SIG-M5 treated with dmso at 0.1 percent for 504 hours (cell line): ENCODE measurements around the gene LARP4B.

Experiments used
- DNase-seq: peaks from one replicate; lab custom pipeline; 2025; ENCODE audit not compliant: unreplicated experiment; lab: John Stamatoyannopoulos, UW

The LARP4B gene

DNA sequence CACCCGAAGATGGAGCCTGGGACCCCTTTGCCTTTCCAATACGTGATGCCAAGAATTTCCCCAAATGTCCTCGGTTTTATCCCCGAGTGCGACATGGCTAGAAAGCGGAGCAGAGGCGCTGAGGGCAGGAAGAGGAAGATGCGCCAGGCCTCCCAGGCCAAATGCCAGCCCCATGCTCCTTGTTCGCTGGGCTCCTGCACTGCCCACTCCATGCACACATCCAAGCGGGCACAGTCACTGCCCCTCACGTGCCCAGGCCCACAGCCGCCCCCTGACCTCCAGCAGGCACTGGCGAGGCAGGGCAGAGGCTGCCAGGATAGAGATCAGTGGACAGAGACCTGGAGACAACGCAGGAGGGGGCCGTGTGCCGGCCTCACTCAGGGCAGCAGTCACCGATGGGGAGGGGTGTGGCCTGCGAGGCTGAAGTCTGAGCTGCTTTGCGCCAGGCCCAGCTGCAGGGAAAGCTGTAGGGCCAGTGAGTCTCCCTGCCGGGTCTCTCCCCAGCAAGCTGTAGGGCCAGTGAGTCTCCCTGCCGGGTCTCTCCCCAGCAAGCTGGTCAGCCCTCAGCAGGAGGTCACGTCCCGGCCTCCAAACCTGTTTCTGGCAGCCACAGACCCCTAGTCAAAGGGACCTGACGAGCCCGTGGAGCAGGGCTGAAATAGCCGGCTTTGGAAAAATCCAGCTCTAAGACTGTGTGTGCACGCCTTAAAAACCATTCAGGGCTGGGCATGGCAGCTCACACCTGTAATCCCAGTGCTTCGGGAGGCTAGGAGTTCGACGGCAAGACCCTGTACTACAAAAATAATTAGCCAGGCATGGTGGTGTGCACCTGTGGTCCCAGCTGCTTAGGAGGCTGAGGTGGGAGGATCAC, 141.4 kb downstream of the LARP4B start:
- DNase-seq: no peak

DNA sequence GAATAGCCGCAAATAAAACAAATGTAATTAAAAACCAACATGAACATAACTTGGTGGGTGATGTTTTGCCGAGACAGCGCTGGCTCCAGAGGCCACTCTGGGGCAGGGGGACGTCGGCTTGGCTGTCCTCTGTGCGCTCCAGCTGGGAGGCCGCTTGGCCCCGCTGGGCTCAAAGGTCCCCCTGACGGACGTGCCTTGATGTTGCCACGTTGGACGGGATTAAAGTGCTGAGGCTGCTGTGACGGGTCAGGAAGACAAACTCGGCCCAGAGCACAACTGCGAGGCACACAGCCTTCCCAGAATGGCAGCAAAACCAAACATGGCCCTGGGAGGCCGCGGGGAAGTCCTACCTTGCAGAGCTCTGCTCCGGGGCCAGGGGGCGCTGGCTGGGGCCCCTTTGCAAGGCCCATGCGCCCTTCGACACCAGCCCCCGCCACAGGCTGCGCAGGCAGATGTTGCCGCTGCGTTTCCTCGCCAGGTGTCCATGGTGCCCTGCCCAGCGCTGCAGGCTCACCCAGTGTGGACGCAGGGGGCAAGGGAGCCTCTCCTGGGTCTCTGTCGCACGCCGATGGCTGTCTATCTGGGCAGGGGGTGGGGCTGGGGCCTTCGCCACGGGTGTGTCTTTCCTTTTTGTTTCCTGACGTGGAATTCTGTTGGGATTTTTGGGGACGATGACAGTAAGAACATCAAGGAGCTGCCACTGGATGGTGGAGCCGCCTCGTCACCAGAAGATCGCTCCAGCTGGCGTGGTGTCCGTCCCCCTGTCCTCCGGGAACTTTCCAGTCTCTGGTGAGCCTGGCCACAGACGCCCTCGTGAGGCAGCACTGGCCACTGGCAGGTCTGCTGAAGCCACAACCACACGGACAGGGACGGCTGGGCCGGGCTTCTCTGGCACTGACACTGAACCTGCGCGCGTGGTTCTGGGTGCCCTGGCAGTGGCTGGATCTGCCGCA, 142.4 kb downstream of the LARP4B start:
- DNase-seq: no peak

DNA sequence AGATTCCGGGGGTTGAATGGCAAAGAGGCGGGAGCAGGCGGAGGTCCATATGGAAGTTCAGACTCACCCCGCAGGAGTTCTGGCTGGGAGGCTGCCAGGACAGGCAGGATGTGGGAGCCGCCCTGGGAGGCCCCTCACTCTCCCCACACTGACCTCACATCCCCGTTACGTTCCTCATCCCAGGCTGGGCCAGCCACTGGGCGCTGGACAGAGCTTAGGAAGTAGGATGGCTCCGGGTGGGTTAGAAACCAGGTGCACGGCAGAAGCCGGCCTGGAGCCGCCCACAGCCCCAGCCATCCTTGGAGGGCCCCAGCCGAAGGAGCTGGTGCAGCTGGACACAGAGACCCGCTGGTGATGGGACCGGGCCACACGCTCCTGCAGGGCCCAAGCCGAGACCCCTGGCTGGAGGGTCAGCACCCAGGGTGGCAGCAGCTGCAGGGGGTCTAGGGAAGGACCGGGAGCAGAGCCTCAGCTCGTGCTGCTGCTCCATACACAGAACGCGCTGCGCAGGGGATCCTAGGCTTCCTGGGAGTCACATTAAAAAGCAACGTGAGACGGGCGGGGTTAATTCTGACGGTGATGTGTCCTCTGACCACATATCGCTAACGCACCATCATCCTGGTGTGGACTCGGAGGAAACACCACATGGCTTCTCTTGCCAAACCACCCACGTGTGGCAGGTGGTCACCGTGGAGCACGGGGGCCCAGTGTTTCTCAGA, 143.4 kb downstream of the LARP4B start:
- DNase-seq: no peak

DNA sequence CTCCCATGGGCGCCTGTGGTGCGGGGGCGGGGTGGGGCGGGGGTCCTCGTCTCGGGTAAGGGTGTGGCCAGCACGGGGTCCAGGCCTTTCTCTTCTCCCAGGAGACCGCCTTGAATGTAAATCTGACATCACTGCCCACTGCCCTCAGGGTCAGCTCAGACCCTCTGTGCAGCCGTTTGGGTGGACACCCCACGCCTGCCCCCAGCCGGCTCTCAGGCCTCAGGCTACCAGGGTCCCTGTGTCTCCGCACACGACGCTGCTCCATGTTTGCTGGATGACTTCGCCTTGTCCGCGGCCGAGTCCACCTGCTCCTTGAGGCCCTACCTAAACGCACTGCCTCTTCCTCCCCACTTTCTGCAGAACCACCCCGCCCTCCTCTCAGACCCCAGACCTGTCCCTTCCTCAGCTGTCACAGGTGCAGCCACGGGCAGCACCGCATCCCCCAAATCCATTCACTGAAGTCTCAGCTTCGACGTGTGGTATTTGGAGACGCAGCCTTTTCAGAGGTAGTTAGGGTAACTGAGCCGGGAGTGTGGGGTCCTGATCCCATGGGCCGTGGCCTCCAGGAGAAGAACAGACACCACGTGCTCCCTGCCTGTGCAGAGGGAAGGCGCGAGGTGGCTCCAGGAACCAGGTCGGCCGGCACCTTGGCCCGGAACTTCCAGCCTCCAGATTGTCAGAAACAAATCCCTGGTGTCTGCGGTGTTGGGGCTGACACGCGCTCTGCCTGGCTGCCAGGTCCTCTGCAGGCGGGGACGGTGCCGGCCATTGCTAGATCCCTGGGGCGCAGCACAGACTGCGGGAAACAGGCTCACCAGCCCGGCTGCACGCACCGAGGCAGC, 144.7 kb downstream of the LARP4B start:
- DNase-seq: no peak

DNA sequence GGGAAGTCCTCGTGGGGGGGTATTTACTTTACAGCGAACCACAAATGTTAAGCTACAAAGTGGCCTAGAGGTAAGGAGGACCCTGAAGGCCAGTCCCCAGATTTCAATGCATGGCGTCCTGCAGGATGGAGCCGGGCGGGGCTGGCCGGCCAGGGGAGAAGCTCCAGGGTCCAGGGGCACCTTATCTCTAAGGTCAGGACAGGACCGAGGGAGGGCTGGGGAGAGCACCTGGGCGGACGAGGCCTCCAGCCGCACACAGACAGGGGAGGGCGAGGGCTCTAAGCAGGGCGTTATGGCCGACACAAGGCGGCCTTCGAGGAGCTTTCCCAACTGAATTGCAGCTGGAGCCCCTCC, 145.7 kb downstream of the LARP4B start:
- no peak for DNase-seq

DNA sequence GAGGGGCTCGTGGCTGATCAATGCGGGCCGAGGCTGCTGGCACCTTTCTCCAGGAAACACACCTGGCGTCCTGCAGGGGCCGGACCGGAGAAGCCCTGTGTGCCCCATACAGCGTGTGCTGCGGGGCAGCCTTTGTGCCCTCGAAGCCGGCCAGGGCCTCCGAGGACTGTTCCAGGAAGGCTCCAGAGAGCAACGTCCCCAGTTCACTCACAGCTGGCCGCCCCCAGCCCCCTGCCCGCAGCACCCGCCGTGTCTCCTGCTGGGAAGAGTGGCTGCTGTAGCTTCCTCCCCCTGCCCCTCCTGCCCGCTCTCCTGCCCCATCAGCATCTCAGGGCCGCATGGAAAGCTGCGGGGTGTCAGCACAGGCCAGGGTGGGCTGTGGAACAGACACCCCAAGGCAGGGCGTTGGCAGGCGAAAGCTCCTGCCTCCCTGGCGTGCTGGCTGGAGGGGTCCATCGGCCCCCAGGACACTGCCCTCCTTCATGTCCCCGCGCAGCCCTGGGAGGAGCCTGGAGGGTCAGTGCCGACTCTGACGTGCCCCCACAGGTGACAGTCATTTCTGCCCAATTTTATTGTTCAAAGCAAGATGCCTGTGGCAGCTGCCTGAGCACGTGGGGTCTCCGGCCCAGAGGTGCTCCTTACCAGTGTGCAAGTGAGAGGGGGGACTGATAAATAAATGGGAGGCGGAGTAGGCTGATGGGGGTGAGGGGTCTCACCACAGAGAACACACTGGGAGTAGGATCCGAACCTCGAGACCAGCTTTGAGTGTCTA, 146.2 kb downstream of the LARP4B start:
- DNase-seq: no peak

DNA sequence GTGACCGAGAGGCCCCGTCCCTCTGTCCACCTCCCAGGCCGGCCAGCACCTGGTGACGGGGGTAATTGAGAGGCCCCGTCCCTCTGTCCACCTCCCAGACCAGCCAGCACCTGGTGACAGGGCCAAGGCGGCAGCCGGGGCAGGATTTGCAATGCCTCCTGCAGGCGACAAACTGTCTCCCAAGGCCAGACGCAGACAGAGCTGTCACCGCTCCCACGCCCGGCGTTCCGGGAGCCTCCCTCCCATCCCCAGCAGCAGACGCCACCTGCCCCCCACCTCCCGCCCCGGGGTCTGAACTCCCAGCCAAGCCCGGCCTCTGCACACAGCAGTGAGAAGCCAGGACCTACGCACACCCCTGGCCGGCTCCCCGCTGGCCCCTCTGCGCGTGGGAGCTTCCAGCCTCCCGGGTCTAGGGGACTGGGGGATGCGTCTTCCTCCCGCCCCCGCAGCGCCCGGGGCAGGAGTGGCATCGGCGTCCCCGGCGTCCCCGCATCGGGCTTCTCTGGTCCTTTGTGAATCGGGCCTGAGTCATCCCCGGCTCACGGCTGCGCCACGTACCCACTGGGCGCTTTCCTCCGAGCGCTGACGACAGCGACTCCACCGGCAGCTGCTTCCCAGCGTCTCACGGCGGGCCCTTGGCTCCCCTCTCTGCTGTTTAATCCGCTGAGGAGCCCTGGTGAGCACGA, 147.0 kb downstream of the LARP4B start:
- no peak for DNase-seq

DNA sequence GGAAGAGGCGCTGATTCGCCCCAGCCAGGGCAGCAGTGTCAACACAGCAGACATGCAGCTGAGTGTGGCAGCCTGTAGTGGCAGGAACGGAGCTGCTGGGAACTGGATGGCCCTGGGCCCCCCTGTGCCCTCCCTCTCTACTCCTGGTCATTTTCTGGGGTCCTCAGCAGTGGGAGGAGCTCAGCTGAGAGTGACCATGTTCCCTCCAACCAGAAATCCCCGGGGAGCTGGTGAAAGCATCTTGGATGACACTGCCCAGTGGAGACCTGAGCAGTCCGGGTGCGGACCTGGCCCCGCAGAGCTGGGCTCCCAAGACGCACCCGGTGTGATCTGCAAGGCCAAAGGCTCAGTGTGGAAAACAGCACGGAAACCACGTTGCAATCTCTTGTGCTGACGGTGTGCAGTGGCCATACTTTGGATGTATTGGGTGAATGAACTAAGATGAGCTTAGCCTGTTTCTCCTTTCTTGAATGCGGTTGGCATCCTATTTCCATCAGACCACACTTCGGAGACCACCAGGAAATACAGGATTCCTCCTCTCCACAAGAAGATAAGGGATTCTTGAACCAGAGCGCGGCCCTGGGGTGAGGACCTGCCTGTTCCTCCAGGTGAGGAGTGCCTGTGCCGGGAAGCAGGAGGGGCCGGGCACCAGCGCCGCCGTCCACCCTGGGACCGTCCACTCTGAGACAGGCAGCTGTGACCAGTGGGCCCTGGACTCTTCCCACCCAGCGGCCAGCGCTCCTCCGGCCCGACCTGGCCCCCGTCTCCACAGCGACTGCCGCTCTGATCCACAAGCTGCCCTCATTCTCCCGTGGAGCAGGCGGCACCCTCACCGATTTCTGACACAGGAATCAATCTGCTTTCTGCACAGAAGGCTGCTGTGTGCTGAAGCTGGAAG, 148.5 kb downstream of the LARP4B start:
- DNase-seq: no peak

DNA sequence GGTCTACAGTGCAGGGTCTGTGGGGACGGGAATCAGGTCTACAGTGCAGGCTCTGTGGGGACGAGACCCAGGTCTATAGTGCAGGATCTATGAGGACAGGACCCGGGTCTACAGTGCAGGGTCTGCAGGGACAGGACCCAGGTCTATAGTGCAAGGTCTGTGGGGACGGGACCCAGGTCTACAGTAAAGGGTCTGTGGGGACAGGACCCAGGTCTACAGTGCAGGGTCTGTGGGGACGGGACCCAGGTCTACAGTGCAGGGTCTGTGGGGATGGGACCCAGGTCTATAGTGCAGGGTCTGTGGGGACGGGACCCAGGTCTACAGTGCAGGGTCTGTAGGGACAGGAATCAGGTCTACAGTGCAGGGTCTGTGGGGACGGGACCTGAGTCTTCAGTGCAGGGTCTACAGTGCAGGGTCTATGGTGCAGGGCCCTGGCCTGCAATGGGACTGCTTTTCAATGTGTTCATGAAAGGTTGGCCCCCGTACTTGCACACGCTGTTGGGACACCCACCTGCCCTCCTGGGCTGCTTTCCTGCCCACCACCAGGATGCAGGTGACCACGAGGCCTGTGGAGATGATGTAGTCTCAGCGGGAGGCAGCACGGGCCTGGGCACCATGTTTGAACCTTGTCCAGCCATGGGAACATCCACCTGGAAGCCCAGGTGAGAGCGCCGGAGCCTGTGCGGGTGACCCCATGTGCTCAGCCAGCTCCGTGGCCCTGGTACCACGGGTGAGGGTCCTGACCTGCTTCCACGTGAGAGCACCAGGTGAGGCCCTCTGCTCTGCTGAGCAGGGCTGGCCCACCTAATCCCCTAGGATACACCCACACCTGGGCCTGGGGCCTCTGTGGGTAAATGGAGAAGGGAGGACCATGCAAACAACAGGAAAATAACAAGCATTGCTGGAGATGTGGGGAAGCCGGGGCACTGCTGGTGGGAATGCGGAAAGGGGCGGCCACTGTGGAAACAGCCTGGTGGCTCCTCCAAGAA, 150.7 kb downstream of the LARP4B start:
- no peak for DNase-seq

DNA sequence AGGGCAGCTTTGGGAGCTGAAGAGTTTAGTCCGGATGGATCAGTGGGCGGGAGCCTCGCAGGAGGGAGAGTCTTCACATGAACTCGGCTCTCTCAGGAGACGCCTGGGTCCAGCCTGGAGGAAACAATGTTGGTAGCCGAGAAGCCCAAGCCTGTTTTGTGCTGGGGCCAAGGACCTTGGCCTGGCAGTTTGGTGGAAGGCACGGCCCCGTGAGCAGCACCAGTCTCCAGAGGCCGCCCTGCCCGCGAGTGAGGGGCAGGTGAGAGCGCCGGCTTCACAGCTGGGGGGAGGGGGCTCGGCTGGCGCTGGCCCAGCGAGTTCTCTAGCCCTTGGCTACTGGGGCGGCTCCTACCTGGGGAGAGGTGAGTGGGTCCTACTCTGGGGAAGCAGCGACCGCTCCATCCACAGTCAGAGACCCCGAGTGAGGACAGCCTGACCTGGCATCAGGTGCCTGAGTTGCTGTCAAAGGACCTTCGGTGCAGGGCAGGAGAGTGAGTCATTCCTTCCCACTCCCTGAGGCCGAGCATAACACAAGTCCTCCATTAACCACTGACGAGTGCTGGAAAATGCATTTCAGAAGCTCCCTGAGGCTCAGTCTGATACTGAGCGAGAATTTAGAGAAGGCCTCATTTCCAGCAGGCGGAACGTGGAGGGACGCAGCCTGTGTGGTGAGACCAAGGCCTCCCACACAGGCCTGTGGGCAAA, 152.7 kb downstream of the LARP4B start:
- DNase-seq: no peak

DNA sequence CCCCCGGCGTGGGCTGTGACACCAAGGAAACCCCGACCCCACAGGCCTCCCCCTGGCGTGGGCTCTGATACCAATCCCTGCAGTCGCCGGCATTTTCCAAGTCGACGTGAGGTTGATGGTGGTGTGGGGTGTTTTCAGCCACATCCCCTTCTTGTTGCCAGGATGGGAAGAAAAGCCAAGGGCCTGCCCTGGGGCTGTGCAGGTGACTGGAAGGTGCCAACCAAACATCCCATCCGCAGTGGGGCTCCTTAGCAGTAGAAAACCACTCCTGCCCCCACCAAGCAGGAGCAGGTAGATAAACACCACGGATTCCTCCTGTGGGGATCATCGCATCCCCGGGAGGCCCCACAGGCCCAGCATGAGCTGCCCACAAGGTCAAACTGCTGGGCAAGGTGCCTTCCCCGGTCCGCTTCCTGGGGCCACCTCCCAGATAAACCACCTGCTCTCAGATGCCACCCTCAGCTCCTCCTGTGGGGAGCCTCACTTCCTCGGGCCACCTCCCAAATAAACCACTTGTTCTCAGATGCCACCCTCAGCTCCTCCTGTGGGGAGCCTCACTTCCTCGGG, 153.5 kb downstream of the LARP4B start:
- DNase-seq: no peak

DNA sequence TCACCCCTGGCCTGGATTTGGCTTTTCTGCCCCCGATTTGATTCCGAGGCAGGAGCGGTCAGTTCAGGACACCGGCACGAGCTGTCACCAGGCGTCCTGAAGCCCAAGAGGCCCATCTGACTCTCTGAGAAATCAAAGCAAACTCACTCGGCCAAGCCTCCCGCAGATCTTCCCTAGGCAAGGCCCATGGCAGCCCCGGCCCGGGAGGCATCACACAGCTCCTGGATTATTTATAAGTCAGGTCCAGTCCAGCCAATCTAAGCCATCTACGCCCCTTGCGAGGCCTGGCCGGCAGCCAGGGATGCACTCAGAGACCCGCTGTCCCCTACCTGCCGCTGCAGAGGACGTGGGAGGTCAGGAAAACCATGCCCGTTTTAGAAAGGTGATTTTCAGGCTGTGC, 154.7 kb downstream of the LARP4B start:
- DNase-seq: no peak

DNA sequence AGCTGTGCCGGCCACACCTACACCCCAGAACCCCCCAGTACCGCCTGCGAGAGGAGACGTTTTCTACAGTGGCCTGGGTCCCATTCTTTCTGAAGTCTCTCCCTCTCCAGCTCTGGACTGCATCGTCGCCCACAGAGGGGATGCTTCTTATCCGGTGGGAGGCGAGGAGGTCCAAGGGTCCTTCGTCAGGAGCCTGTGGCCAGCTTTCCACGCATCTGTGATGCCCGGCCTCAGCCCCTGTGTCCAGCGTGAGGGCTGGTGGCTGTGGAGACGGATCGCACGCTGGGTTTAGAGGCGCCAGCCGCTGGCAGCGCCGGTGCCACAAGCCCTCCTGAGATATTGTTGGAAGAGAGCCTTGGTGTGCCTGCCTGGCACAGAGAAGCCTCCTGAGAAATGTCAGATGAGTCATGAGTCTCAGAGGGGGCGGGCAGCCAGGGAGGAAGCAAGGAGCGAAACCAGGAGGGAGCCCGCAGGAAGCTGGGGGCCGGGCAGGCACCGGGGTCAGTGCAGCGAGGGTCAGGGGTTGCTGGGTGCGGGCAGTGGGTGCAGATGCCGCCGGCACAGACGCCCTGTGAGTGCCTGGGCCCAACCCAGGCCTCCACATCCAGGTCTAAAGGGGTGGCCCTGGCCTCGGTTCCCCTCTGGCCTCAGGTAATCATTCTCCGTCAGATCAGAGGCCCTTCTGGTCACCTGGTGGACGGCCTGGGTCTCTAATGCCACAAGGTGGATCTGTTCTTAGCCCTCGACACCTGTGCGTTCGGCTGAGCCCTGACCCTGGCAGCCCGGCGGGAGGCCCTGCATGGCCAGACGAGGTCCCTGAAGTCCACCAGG, 156.0 kb downstream of the LARP4B start:
- DNase-seq: no peak

DNA sequence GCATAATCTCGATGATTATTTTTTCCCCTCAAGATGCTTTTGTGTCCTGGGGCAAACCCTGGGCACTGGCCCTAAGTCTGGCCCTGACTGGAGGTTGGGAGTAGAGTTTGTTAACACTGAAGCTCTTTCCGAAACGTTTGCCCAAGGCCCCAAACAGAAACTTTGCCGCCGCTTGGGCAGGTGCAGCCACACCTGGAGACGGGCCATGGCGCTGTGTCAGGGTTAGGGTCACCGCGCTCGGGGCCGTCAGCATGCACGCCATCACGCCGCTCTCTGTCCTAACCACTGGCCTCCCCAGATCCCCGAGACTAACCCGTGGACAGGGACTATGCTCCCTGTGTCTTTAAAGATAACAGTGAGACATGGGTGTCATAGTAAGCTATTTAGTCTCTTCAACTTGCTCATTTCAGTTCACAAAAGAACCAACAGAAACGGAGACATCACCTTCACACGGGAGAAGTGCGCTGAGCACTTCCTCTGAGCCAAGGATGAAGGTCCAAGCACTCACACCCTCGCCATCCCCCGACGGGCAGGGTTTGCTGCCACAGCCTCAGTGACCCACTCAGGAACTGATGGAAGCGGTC, 156.8 kb downstream of the LARP4B start:
- no peak for DNase-seq

DNA sequence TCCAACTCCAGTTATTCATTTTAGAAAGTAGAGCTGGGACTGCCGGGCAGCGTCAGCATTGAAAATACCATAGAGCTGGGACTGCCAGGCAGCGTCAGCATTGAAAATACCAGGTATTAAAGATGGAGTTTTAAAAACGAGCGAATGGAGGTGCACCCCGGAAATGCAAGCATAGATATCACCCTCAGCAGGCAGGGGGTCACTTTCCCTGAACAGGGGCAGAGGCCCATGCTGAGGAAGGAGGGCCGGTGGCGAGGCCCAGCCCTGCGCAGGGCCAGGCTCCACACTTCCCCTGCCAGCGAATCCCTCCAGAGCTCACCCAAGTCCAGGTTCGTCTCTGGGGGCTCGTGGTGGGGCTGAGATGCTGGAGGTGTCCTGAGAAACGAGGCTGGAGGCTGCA, 157.3 kb downstream of the LARP4B start:
- no peak for DNase-seq
